T-helper 22 cell (primary cell): ENCODE results near the gene CDK17.
"Not testable (repeated sequence)": the region's sequence is repeated elsewhere in the genome, so short reads cannot be mapped to it uniquely, and the experiment has no call there.

Experiments used
- DNase-seq: peaks from one replicate; pipeline ENCODE4 v3.0.0-alpha.2; 2020; ENCODE audit warnings: low read depth

Gene CDK17

GRCh38 chr12:96417688-96418087 lies 17.4 kb upstream of the CDK17 start:
- DNase-seq: not testable (repeated sequence)

- no peak for DNase-seq
Measured at GRCh38 chr12:96416033-96416799, 16.0 kb upstream of the CDK17 start.

GRCh38 chr12:96414637-96415036 lies 14.4 kb upstream of the CDK17 start:
- no peak for DNase-seq

GRCh38 chr12:96412431-96412830 lies 12.2 kb upstream of the CDK17 start:
- no peak for DNase-seq

- DNase-seq: no peak
Measured at GRCh38 chr12:96409731-96410130, 9.5 kb upstream of the CDK17 start.

GRCh38 chr12:96408993-96409392 lies 8.8 kb upstream of the CDK17 start:
- DNase-seq: no peak

GRCh38 chr12:96407429-96408097 lies 7.3 kb upstream of the CDK17 start:
- not testable (repeated sequence) for DNase-seq

GRCh38 chr12:96404696-96405095 lies 4.5 kb upstream of the CDK17 start:
- DNase-seq: no peak

GRCh38 chr12:96403870-96404269 lies 3.6 kb upstream of the CDK17 start:
- no peak for DNase-seq

- not testable (repeated sequence) for DNase-seq
Measured at GRCh38 chr12:96402522-96402921, 2.3 kb upstream of the CDK17 start.

- peak; percentile 20 for DNase-seq
Measured at GRCh38 chr12:96402061-96402460, 1.8 kb upstream of the CDK17 start.

GRCh38 chr12:96401076-96401871 lies 1.0 kb upstream of the CDK17 start:
- peak; percentile 13 for DNase-seq

GRCh38 chr12:96400631-96401075 lies 414 bp upstream of the CDK17 start:
- no peak for DNase-seq

GRCh38 chr12:96399120-96399918 lies 920 bp downstream of the CDK17 start:
- peak; percentile 74 for DNase-seq

GRCh38 chr12:96398424-96399119 lies 1.7 kb downstream of the CDK17 start:
- no peak for DNase-seq

GRCh38 chr12:96397756-96398423 lies 2.3 kb downstream of the CDK17 start:
- DNase-seq: no peak

- DNase-seq: no peak
Measured at GRCh38 chr12:96396914-96397313, 3.3 kb downstream of the CDK17 start.

GRCh38 chr12:96396209-96396608 lies 4.0 kb downstream of the CDK17 start:
- DNase-seq: no peak

- no peak for DNase-seq
Measured at GRCh38 chr12:96395236-96395635, 5.0 kb downstream of the CDK17 start.

GRCh38 chr12:96393229-96393628 lies 7.0 kb downstream of the CDK17 start:
- DNase-seq: not testable (repeated sequence)

GRCh38 chr12:96392397-96392796 lies 7.8 kb downstream of the CDK17 start:
- no peak for DNase-seq
